ENCODE measurements around the gene SH3PXD2B.
"Not testable (repeated sequence)": the region's sequence is repeated elsewhere in the genome, so short reads cannot be mapped to it uniquely, and the experiment has no call there.

GRCh38 chr5:172326901-172327300 lies 127.4 kb downstream of the SH3PXD2B start:
- TF ChIP-seq POLR2AphosphoS5 (IDR thresholded peaks at IDR 0.05; ENCODE audit: low read depth, low read length); ETS1 (CRISPR knock-in tag; IDR thresholded peaks at IDR 0.05); NR2F1 (CRISPR knock-in tag; IDR thresholded peaks at IDR 0.05); MAX (IDR thresholded peaks at IDR 0.05); POLR2G (IDR thresholded peaks at IDR 0.05; ENCODE audit: low read depth, low read length); FOXP1 (IDR thresholded peaks at IDR 0.05); FOXP1 (CRISPR knock-in tag; IDR thresholded peaks at IDR 0.05); ZSCAN29 (CRISPR knock-in tag; conservative IDR thresholded peaks at IDR 0.05): not testable (repeated sequence)
